ENCODE measurements around the gene ENOSF1.

Gene ENOSF1

DNA sequence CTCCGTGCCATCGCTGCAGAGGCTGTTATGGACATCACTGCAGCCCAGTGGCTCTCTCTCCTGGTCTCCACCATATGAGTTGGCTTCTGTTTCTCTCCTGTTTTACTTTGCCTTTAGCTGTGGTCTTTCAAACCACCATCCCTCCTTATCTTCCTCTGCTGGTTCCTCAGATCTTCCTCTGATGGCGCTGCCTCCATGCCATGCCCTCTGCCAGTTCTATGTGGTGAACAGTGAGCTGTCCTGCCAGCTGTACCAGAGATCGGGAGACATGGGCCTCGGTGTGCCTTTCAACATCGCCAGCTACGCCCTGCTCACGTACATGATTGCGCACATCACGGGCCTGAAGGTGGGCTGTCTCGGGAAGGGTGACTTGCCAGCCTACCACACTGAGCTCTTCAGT, 41.9 kb downstream of the ENOSF1 start:
- no peak for DNase-seq (ENCODE audit: low spot score)
- TF ChIP-seq, protein P1, sequence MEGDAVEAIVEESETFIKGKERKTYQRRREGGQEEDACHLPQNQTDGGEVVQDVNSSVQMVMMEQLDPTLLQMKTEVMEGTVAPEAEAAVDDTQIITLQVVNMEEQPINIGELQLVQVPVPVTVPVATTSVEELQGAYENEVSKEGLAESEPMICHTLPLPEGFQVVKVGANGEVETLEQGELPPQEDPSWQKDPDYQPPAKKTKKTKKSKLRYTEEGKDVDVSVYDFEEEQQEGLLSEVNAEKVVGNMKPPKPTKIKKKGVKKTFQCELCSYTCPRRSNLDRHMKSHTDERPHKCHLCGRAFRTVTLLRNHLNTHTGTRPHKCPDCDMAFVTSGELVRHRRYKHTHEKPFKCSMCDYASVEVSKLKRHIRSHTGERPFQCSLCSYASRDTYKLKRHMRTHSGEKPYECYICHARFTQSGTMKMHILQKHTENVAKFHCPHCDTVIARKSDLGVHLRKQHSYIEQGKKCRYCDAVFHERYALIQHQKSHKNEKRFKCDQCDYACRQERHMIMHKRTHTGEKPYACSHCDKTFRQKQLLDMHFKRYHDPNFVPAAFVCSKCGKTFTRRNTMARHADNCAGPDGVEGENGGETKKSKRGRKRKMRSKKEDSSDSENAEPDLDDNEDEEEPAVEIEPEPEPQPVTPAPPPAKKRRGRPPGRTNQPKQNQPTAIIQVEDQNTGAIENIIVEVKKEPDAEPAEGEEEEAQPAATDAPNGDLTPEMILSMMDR (IDR thresholded peaks at IDR 0.05; ENCODE audit: extremely low read depth, insufficient read depth, missing control alignments), result no peak
- in situ Hi-C loops (cut with MboI; ENCODE audit: low pct_unique_long_range_greater_than_20kb, low sequenced_read_pairs, unreplicated experiment), result no loop called here

DNA sequence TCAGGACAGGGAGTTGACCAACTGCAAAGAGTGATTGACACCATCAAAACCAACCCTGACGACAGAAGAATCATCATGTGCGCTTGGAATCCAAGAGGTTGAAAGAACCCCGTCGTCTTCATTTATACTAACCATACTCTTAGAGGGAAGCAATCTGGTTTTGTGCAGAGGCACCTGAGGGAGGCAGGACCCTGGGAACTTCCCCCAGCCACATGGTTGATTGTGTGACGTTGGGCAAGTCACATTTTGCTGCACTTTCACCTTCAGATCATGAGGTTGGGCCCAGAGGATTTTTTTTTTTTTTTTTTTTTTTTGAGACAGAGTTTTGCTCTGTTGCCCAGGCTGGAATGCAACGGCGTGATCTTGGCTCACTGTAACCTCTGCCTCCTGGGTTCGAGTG, 43.4 kb downstream of the ENOSF1 start:
- no peak for DNase-seq (ENCODE audit: low spot score)
- TF ChIP-seq, protein P1 (IDR thresholded peaks at IDR 0.05; ENCODE audit: extremely low read depth, insufficient read depth, missing control alignments), result no peak
- in situ Hi-C loops (cut with MboI; ENCODE audit: low pct_unique_long_range_greater_than_20kb, low sequenced_read_pairs, unreplicated experiment), result no loop called here

DNA sequence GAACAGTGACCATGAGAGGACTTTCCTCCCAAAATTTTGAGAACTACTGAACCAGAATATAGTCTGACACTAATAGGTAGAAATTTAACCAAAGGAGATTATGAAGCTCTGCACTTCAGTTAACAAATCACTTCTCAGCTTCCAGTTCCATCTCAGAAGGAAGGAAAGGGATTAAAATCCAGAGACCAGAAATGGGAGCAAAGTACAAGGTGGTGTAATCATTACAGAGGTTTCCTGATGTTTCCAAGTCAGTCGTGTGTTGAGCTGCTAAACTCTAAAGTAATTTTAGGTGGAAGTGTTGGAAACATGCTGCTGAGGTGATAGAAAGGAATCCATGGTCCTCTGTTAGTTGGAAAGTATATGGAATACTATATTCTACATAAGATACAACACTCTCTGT, 44.2 kb downstream of the ENOSF1 start:
- no peak for DNase-seq (ENCODE audit: low spot score)
- TF ChIP-seq, protein P1 (IDR thresholded peaks at IDR 0.05; ENCODE audit: extremely low read depth, insufficient read depth, missing control alignments), result no peak
- in situ Hi-C loops (cut with MboI; ENCODE audit: low pct_unique_long_range_greater_than_20kb, low sequenced_read_pairs, unreplicated experiment), result no loop called here

DNA sequence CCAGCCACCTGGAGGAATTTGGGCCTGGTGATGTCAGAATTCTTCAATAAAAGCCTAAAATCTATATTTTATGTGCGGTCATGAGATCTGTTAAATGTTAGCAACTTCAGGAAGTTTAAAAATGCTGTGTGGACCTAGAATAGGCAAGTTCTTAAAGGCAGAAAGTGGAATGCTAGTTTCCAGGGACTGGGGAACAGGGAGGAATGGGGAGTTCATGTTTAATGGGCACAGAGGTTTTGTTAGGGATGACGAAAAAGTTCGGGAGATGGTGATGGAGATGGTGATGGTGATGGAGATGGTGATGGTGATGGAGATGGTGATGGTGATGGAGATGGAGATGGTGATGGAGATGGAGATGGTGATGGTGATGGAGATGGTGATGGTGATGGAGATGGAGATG, 45.8 kb downstream of the ENOSF1 start:
- TF ChIP-seq, protein P1 (IDR thresholded peaks at IDR 0.05; ENCODE audit: extremely low read depth, insufficient read depth, missing control alignments), result no peak
- in situ Hi-C loops (cut with MboI; ENCODE audit: low pct_unique_long_range_greater_than_20kb, low sequenced_read_pairs, unreplicated experiment), result no loop called here

DNA sequence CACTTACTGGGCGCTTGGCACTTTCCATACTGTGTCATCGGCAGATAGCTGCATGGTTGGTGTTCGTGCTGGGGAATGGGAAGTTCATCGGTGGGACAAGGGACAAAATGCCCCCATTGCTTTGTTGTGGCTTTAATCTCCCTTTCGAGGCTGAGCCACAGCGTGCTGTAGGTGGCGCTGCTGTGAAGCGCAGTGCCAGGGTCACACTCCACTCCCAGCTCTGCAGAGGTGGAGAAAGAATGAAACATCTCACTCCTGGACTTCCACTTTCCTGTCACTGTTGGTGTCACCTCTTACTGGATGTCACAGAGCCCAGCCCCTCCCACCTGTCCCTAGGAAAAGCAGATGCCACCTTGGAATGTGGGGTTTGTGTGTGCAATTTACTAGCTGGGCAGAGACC, 46.3 kb downstream of the ENOSF1 start:
- DNase-seq (ENCODE audit: low spot score), result no peak
- in situ Hi-C loops (cut with MboI; ENCODE audit: low pct_unique_long_range_greater_than_20kb, low sequenced_read_pairs, unreplicated experiment), result no loop called here
- TF ChIP-seq, protein P1 (IDR thresholded peaks at IDR 0.05; ENCODE audit: extremely low read depth, insufficient read depth, missing control alignments), result peak; percentile 28

More for the DNA sequence above, 45.8 kb downstream of the ENOSF1 start:
- no peak for DNase-seq (ENCODE audit: low spot score)

DNA sequence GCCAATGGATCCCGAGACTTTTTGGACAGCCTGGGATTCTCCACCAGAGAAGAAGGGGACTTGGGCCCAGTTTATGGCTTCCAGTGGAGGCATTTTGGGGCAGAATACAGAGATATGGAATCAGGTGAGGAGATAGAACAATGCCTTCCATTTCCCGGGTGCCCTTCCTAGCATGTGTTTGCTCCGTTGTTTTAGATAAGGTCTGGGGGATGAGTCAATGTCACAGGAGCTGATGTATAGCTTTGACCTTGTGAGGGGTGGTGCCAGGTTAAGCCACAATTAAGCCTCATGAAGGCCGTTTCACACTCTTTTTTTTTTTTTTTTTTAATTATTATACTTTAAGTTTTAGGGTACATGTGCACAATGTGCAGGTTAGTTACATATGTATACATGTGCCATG, 50.2 kb downstream of the ENOSF1 start:
- TF ChIP-seq, protein P1 (IDR thresholded peaks at IDR 0.05; ENCODE audit: extremely low read depth, insufficient read depth, missing control alignments), result no peak
- no peak for DNase-seq (ENCODE audit: low spot score)
- in situ Hi-C loops (cut with MboI; ENCODE audit: low pct_unique_long_range_greater_than_20kb, low sequenced_read_pairs, unreplicated experiment), result no loop called here

DNA sequence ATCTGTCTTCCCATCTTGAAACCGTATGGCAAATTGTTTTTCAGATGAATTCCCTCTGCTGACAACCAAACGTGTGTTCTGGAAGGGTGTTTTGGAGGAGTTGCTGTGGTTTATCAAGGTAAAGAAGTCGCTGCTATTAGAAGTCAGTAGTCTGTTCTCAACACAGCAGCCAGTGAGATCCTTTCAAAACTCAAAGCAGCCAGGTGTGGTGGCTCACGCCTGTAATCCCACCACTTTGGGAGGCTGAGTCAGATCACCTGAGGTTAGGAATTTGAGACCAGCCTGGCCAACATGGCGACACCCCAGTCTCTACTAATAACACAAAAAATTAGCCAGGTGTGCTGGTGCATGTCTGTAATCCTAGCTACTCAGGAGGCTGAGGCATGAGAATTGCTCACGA, 52.8 kb downstream of the ENOSF1 start:
- TF ChIP-seq, protein P1 (IDR thresholded peaks at IDR 0.05; ENCODE audit: extremely low read depth, insufficient read depth, missing control alignments), result no peak
- no peak for DNase-seq (ENCODE audit: low spot score)
- in situ Hi-C loops (cut with MboI; ENCODE audit: low pct_unique_long_range_greater_than_20kb, low sequenced_read_pairs, unreplicated experiment), result no loop called here
